ENCODE data around the gene SLC35B1.

Gene SLC35B1

DNA sequence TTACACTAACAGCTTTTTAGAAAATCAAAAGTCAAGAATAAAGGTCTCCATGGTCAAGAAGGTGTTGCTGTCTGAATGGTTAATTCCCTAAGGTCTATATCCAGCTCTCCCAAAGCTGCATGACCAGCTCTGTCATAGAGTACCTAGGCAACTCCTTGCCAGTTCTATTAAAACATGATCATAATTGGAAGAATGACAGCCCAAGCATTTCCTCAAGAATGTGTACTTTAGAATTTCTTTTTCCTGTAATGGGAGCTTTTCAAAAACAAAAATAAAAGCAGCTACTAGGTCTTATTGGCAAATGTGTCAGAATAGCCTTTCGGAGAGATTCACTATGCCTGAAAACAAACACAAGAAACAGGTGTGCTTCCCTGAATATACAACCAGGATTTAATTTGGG, 37.8 kb downstream of the SLC35B1 start:
- DNase-seq: no peak

DNA sequence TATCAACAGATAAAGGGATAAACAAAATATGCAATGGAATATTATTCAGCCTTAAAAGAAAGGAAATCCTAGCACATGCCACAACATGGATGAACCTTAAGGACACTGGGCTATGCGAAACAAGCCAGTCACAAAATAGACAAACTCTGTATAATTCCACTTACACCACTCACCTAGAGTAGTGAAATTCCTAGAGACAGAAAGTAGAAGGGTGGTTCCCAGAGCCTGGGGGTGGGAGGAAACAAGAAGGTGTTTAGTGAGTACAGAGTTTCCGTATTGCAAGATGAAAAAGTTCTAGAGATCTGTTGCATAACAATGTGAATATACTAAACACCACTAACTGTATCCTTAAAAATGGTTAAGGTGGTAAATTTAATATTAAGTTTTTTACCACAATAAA, 39.9 kb downstream of the SLC35B1 start:
- DNase-seq: no peak

DNA sequence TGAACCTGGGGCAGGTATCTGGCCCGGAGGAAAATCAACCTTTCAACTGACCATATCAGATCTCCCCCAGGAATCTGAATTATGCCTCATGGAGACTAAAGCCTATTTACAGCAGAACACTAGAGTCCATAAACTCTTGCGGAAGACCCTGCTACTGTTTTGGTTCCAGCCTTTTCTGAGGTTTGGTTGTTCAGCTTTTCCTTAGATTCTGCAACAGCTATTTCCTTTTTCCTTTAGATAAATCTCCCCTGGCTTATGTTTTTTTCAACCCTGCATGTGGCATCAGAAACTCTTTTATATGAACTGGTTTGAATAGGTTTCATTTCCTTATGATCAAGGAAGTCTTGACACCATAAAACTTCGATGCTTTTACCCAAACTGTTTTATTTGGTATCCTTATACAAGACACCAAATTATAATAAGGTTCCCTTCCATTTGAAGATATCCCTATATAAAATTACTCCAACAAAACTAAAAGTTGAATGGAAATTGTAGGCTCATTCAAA, 43.0 kb downstream of the SLC35B1 start:
- no peak for DNase-seq

DNA sequence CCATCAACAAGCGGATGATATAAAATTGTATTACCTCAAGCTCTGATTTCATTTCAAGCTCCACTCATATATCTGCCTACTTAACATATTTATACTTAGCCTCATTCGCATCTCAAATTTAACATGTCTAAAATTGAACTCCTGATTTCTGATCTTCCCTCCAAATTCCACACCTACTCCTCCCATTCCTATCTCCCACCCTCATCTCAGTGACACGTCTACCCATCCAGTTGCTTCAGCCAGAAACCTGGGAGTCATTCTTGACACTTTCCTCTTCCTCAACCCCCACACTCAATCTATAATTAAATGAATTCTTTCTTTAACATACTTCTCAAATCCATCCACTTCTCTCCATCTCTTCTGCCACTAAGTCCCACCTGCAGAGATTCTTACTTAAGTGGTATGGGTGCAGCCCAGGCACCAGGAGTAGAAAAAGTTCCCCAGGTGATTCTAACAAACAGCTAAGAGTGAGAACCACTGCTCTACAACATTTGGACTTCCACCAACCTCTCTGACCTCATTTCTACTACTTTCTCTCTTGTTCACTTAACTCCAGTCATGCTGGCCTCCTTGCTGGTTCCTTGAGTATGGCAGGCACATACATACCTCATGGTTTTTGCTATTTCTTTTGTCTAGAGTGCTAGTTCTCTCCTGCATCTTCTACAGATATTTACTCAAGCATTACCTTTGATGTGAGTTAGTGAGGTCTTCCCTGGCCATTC, 47.9 kb downstream of the SLC35B1 start:
- no peak for DNase-seq

DNA sequence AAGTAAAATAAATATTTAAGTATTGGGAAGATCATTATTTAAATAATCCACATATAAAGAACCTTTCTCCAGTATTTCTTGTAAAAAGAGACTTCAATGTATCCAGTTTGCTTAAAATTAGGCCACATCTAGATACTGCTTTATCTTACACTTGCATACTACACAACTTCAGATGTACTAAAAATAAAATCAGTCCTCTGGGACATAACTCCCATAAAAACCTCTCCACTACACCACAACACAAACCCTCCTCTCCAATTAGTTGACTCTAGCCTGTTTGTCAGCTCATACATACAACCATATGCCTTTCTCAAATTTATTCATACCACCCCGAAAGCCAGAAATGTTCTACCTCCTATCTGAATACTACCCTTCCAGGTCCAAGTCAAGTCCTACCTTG, 51.5 kb downstream of the SLC35B1 start:
- DNase-seq: no peak
